ENCODE data around the gene PRKAB1. TPM values are rescaled to one million over a fixed set of nuclear protein-coding genes. Genes with fewer than 3 reads are reported as not detected.

The PRKAB1 gene
- total and polyA plus RNA-seq, 11 donors: 6.5 to 19.1 (median 10.3) TPM

- intact Hi-C loops (cut with DNase I): no loop called here
- ATAC-seq: peak in 1 of 4 donors; percentile 40
- TF ChIP-seq, protein P1, sequence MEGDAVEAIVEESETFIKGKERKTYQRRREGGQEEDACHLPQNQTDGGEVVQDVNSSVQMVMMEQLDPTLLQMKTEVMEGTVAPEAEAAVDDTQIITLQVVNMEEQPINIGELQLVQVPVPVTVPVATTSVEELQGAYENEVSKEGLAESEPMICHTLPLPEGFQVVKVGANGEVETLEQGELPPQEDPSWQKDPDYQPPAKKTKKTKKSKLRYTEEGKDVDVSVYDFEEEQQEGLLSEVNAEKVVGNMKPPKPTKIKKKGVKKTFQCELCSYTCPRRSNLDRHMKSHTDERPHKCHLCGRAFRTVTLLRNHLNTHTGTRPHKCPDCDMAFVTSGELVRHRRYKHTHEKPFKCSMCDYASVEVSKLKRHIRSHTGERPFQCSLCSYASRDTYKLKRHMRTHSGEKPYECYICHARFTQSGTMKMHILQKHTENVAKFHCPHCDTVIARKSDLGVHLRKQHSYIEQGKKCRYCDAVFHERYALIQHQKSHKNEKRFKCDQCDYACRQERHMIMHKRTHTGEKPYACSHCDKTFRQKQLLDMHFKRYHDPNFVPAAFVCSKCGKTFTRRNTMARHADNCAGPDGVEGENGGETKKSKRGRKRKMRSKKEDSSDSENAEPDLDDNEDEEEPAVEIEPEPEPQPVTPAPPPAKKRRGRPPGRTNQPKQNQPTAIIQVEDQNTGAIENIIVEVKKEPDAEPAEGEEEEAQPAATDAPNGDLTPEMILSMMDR (IDR thresholded peaks at IDR 0.05): no peak
- no peak for TF ChIP-seq POLR2A (IDR thresholded peaks at IDR 0.05)
- 68 to 75% (median 73%) methylated on average over 12 of the region's 12 CpGs for WGBS, 4 donors
- Histone ChIP-seq H3K36me3 (peaks cover 0 to 13% (median 8%) of the 10 kb centered on the region in 9 donors), H3K27ac (no peak overlapping the region), H3K27me3 (no peaks in the 10 kb centered on the region), H3K9me3 (no peaks in the 10 kb centered on the region), H3K4me1 (peaks cover 0 to 45% (median 19%) of the 10 kb centered on the region in 12 donors), H3K4me3 (no peak overlapping the region)
- DNase-seq: no peak
Measured at GRCh38 chr12:119686355-119686754, 18.4 kb downstream of the PRKAB1 start.

- intact Hi-C loops (cut with DNase I): no loop called here
- WGBS, 4 donors: 68 to 81% (median 75%) methylated on average over 9 to 13 of the region's 13 CpGs
- Histone ChIP-seq H3K27me3 (no peaks in the 10 kb centered on the region), H3K4me3 (no peak overlapping the region), H3K4me1 (peaks cover 0 to 46% (median 19%) of the 10 kb centered on the region in 12 donors), H3K36me3 (peaks cover 0 to 9% (median 4%) of the 10 kb centered on the region in 9 donors), H3K9me3 (no peaks in the 10 kb centered on the region), H3K27ac (no peak overlapping the region)
- no peak for ATAC-seq
- TF ChIP-seq POLR2A (IDR thresholded peaks at IDR 0.05): no peak
- TF ChIP-seq, protein P1 (IDR thresholded peaks at IDR 0.05): no peak
- DNase-seq: no peak
Measured at GRCh38 chr12:119686776-119687175, 18.8 kb downstream of the PRKAB1 start.

DNA sequence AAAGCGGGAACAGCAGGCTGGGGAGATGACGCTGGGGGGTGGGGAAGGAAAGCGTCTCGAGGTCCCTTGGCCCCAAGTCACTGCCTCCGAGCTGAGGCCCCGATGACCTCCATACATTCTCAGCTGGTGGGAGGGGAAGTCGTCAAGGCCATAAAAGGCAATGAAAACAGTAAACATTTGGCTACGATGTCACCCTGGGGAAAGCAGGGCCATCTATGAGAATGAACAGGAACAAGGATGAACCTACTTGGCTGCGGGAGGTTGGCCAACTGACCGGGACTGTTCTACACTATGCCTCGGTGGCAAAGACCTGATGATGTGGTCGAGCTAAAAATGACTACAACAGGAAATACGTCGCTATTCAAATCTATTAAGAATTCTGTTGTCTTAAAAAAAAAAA is 19.5 kb downstream of the PRKAB1 start:
- intact Hi-C loops (cut with DNase I): no loop called here
- TF ChIP-seq, protein P1 (IDR thresholded peaks at IDR 0.05): no peak
- TF ChIP-seq POLR2A (IDR thresholded peaks at IDR 0.05): no peak
- H3K4me3 ChIP-seq: no peak overlapping the region
- peaks cover 0 to 5% (median 0%) of the 10 kb centered on the region in 9 donors for H3K36me3 ChIP-seq
- no peak overlapping the region for H3K27ac ChIP-seq
- H3K4me1 ChIP-seq: peaks cover 0 to 46% (median 21%) of the 10 kb centered on the region in 12 donors
- no peak for DNase-seq
- H3K27me3 ChIP-seq: no peaks in the 10 kb centered on the region
- peak in 1 of 4 donors; percentile 32 for ATAC-seq
- 52 to 67% (median 61%) methylated on average over 14 of the region's 14 CpGs for WGBS, 4 donors
- H3K9me3 ChIP-seq: no peaks in the 10 kb centered on the region

DNA sequence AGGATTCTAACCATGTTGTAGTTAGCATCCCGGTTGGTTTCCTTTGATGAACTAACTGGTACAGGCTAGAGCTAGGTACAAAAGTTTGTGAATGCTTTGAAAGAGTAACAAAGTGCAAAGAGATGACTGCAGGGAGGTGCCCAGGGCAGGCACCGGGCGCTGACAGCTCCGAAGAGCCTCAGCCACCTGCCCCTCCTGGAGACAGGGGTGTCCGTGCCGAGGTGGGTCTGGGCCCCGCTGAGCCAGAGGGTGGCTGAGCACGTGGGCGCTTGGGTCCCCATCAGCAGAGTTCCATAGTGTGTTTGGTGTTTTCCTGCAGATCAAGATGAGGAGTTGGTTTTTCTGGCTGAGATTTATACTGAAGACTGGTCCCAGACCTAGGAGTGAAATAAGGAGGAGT is 19.9 kb downstream of the PRKAB1 start:
- H3K36me3 ChIP-seq: peaks cover 0 to 5% (median 0%) of the 10 kb centered on the region in 9 donors
- no peaks in the 10 kb centered on the region for H3K27me3 ChIP-seq
- peaks cover 0 to 46% (median 20%) of the 10 kb centered on the region in 12 donors for H3K4me1 ChIP-seq
- H3K4me3 ChIP-seq: no peak overlapping the region
- no peak overlapping the region for H3K27ac ChIP-seq
- intact Hi-C loops (cut with DNase I): no loop called here
- no peaks in the 10 kb centered on the region for H3K9me3 ChIP-seq
- ATAC-seq: no peak
- TF ChIP-seq, protein P1 (IDR thresholded peaks at IDR 0.05): no peak
- TF ChIP-seq POLR2A (IDR thresholded peaks at IDR 0.05): no peak
- WGBS, 4 donors: 92 to 94% (median 93%) methylated on average over 9 of the region's 9 CpGs
- DNase-seq: no peak

Data from heart left ventricle (tissue), 16 donors.